ENCODE data around the gene LRRC46. TPM values are rescaled to one million over a fixed set of nuclear protein-coding genes. Genes with fewer than 3 reads are reported as not detected.

LRRC46 gene
- total RNA-seq, 1 donor from 2014 or later = 1.0 TPM

- Mint-ChIP-seq H3K27me3 (ENCODE audit: unreplicated experiment) (peaks cover 6% of the 10 kb centered on the region), H3K36me3 (ENCODE audit: low read depth, unreplicated experiment) (peaks cover 28% of the 10 kb centered on the region), H3K9me3 (ENCODE audit: unreplicated experiment) (no peaks in the 10 kb centered on the region), H3K27ac (ENCODE audit: unreplicated experiment) (no peak overlapping the region), H3K4me3 (ENCODE audit: unreplicated experiment) (peak overlapping the region; percentile 95), H3K4me1 (ENCODE audit: unreplicated experiment) (peaks cover 10% of the 10 kb centered on the region)
- no peak for DNase-seq (ENCODE audit: low spot score)
- no peak for TF ChIP-seq CTCF (IDR thresholded peaks at IDR 0.05; ENCODE audit: unreplicated experiment)
Observed at GRCh38 chr17:47820033-47820789, 11.3 kb upstream of the LRRC46 start.

GRCh38 chr17:47821031-47821423, 10.4 kb upstream of the LRRC46 start:
- H3K4me1 Mint-ChIP-seq (ENCODE audit: unreplicated experiment) = peaks cover 10% of the 10 kb centered on the region
- TF ChIP-seq CTCF (IDR thresholded peaks at IDR 0.05; ENCODE audit: unreplicated experiment) = no peak
- H3K27ac Mint-ChIP-seq (ENCODE audit: unreplicated experiment) = no peak overlapping the region
- H3K27me3 Mint-ChIP-seq (ENCODE audit: unreplicated experiment) = peaks cover 4% of the 10 kb centered on the region
- DNase-seq (ENCODE audit: low spot score) = no peak
- peak overlapping the region; percentile 95 for H3K4me3 Mint-ChIP-seq (ENCODE audit: unreplicated experiment)
- H3K9me3 Mint-ChIP-seq (ENCODE audit: unreplicated experiment) = no peaks in the 10 kb centered on the region
- peaks cover 22% of the 10 kb centered on the region for H3K36me3 Mint-ChIP-seq (ENCODE audit: low read depth, unreplicated experiment)

GRCh38 chr17:47821424-47822391, 9.8 kb upstream of the LRRC46 start, which contains the start of gene OSBPL7:
TSS of gene OSBPL7 (minus strand) at chr17:47821794. CDS start at chr17:47820278, 1,516 bp downstream.
- no peaks in the 10 kb centered on the region for H3K9me3 Mint-ChIP-seq (ENCODE audit: unreplicated experiment)
- peaks cover 10% of the 10 kb centered on the region for H3K4me1 Mint-ChIP-seq (ENCODE audit: unreplicated experiment)
- peak; percentile 59 for DNase-seq (ENCODE audit: low spot score)
- peaks cover 26% of the 10 kb centered on the region for H3K36me3 Mint-ChIP-seq (ENCODE audit: low read depth, unreplicated experiment)
- no peak for TF ChIP-seq CTCF (IDR thresholded peaks at IDR 0.05; ENCODE audit: unreplicated experiment)
- H3K27me3 Mint-ChIP-seq (ENCODE audit: unreplicated experiment) = peaks cover 4% of the 10 kb centered on the region
- H3K27ac Mint-ChIP-seq (ENCODE audit: unreplicated experiment) = no peak within 1 kb of the TSS
- peak within 1 kb of the TSS; percentile 95 for H3K4me3 Mint-ChIP-seq (ENCODE audit: unreplicated experiment)

- Mint-ChIP-seq H3K27me3 (ENCODE audit: unreplicated experiment) (peaks cover 4% of the 10 kb centered on the region), H3K27ac (ENCODE audit: unreplicated experiment) (no peak overlapping the region), H3K36me3 (ENCODE audit: low read depth, unreplicated experiment) (peaks cover 18% of the 10 kb centered on the region), H3K4me1 (ENCODE audit: unreplicated experiment) (peaks cover 10% of the 10 kb centered on the region), H3K4me3 (ENCODE audit: unreplicated experiment) (no peak overlapping the region), H3K9me3 (ENCODE audit: unreplicated experiment) (no peaks in the 10 kb centered on the region)
- no peak for DNase-seq (ENCODE audit: low spot score)
- TF ChIP-seq CTCF (IDR thresholded peaks at IDR 0.05; ENCODE audit: unreplicated experiment) = no peak
Observed at GRCh38 chr17:47822785-47823184, 8.7 kb upstream of the LRRC46 start.

All from endothelial cell (in vitro differentiated cells).